GM23338 (cell line): ENCODE data around the gene TAT.

Source experiments
- CREB1 ChIP-seq: fragments of 250-450 bp; sonication (Bioruptor Pico); IDR thresholded peaks from 2 replicates; pipeline ENCODE4 v1.5.0; 2020; ENCODE audit warnings: low read depth, mild to moderate bottlenecking, moderate library complexity
- EZH2phosphoT487 ChIP-seq: fragments of 200-600 bp; sonication (generic); IDR thresholded peaks from one replicate; pipeline ENCODE4 v1.8.1; 2018; ENCODE audit warnings: antibody characterized with exemption; ENCODE audit not compliant: unreplicated experiment
- TF ChIP-seq, protein P1 (sequence below), 2 experiments: fragments of 200-600 bp in 1 of 2; sonication (generic) in 1 of 2; conservative IDR thresholded peaks; 2 replicates each; pipeline versions ENCODE4 v1.5.1 to v1.6.1; 2016 to 2017; ENCODE audit warnings: antibody characterized with exemption in 2 of 2, low read depth in 2 of 2, mild to moderate bottlenecking in 2 of 2, moderate library complexity in 1 of 2
- TF ChIP-seq, protein P2 (sequence below): IDR thresholded peaks from one replicate; pipeline ENCODE4 v1.6.1; 2018; ENCODE audit warnings: antibody characterized with exemption; ENCODE audit not compliant: unreplicated experiment

DNA sequence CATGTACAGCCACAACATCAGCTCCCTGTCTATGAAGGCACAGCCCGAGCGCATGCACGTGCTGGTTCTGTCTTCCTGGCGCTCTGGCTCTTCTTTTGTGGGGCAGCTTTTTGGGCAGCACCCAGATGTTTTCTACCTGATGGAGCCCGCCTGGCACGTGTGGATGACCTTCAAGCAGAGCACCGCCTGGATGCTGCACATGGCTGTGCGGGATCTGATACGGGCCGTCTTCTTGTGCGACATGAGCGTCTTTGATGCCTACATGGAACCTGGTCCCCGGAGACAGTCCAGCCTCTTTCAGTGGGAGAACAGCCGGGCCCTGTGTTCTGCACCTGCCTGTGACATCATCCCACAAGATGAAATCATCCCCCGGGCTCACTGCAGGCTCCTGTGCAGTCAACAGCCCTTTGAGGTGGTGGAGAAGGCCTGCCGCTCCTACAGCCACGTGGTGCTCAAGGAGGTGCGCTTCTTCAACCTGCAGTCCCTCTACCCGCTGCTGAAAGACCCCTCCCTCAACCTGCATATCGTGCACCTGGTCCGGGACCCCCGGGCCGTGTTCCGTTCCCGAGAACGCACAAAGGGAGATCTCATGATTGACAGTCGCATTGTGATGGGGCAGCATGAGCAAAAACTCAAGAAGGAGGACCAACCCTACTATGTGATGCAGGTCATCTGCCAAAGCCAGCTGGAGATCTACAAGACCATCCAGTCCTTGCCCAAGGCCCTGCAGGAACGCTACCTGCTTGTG lies 40.0 kb downstream of the TAT start:
- TF ChIP-seq EZH2phosphoT487 (no peak), CREB1 (no peak)
- TF ChIP-seq, protein P1, sequence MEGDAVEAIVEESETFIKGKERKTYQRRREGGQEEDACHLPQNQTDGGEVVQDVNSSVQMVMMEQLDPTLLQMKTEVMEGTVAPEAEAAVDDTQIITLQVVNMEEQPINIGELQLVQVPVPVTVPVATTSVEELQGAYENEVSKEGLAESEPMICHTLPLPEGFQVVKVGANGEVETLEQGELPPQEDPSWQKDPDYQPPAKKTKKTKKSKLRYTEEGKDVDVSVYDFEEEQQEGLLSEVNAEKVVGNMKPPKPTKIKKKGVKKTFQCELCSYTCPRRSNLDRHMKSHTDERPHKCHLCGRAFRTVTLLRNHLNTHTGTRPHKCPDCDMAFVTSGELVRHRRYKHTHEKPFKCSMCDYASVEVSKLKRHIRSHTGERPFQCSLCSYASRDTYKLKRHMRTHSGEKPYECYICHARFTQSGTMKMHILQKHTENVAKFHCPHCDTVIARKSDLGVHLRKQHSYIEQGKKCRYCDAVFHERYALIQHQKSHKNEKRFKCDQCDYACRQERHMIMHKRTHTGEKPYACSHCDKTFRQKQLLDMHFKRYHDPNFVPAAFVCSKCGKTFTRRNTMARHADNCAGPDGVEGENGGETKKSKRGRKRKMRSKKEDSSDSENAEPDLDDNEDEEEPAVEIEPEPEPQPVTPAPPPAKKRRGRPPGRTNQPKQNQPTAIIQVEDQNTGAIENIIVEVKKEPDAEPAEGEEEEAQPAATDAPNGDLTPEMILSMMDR (conservative IDR thresholded peaks at IDR 0.05; ENCODE audit: low read depth in 2 of 2): no peak
- TF ChIP-seq, protein P2, sequence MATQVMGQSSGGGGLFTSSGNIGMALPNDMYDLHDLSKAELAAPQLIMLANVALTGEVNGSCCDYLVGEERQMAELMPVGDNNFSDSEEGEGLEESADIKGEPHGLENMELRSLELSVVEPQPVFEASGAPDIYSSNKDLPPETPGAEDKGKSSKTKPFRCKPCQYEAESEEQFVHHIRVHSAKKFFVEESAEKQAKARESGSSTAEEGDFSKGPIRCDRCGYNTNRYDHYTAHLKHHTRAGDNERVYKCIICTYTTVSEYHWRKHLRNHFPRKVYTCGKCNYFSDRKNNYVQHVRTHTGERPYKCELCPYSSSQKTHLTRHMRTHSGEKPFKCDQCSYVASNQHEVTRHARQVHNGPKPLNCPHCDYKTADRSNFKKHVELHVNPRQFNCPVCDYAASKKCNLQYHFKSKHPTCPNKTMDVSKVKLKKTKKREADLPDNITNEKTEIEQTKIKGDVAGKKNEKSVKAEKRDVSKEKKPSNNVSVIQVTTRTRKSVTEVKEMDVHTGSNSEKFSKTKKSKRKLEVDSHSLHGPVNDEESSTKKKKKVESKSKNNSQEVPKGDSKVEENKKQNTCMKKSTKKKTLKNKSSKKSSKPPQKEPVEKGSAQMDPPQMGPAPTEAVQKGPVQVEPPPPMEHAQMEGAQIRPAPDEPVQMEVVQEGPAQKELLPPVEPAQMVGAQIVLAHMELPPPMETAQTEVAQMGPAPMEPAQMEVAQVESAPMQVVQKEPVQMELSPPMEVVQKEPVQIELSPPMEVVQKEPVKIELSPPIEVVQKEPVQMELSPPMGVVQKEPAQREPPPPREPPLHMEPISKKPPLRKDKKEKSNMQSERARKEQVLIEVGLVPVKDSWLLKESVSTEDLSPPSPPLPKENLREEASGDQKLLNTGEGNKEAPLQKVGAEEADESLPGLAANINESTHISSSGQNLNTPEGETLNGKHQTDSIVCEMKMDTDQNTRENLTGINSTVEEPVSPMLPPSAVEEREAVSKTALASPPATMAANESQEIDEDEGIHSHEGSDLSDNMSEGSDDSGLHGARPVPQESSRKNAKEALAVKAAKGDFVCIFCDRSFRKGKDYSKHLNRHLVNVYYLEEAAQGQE: no peak
